ENCODE results near the gene MACF1. TPM values are rescaled to one million over a fixed set of nuclear protein-coding genes. Genes with fewer than 3 reads are reported as not detected.

The MACF1 gene
- total RNA-seq, 1 experiment from 2014 or later: 190 TPM

DNA sequence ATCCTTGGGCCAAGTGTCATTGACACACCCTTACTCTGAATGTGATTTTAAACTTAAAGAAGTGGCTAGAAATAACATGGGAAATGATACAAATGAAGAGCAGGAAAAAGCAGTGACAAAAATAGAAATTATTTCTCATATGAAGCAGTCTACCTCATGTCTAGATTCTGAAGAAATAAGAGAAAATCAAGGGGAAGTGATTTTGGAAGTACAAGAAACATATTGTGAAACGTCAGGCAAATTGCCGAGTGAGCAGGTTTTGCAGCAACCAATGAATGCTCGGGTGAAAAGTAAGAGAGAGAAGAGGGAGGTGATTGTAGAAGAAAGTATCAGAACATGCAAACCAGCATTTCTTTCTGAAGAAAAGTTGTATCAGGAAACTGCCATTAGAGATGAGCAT, 130.7 kb downstream of the MACF1 start:
- Histone ChIP-seq H4K8ac (replicated peaks; ENCODE audit: insufficient read length, low read depth, low read length) (no peak overlapping the region), H2BK120ac (ENCODE audit: low read depth, low read length, poor library complexity, severe bottlenecking) (no peak overlapping the region), H3K27me3 (ENCODE audit: insufficient read depth, low read length) (no peaks in the 10 kb centered on the region), H3K14ac (ENCODE audit: insufficient read depth, low read length) (no peak overlapping the region), H2BK20ac (ENCODE audit: low read depth, low read length, poor library complexity, severe bottlenecking) (no peak overlapping the region), H3K79me1 (ENCODE audit: insufficient read depth, low read depth, low read length, poor library complexity, severe bottlenecking) (no peaks in the 10 kb centered on the region), H3K4me1 (ENCODE audit: insufficient read depth, low read length) (no peaks in the 10 kb centered on the region), H4K91ac (ENCODE audit: insufficient read length, low read depth, low read length) (no peak overlapping the region), H3T11ph (ENCODE audit: low read length) (no peak overlapping the region), H2BK12ac (ENCODE audit: insufficient read length, low read depth, low read length) (no peak overlapping the region), H3K9ac (ENCODE audit: extremely low read depth, insufficient read length, low read length) (no peak overlapping the region), H3K79me2 (ENCODE audit: insufficient read depth, low read length) (no peaks in the 10 kb centered on the region), H2AK5ac (ENCODE audit: insufficient read length, low read length) (no peak overlapping the region), H3K18ac (ENCODE audit: insufficient read length, low read depth, low read length) (no peak overlapping the region), H3K9me3 (ENCODE audit: control insufficient read depth, low read depth, low read length) (no peaks in the 10 kb centered on the region), H3K23me2 (ENCODE audit: insufficient read length, low read depth, low read length, poor library complexity, severe bottlenecking) (no peaks in the 10 kb centered on the region), H3K23ac (ENCODE audit: insufficient read length, low read depth, low read length) (no peak overlapping the region), H3K4me2 (ENCODE audit: insufficient read depth, insufficient read length, low read length) (no peak overlapping the region), H3K4ac (ENCODE audit: low read depth, low read length) (no peak overlapping the region), H2BK5ac (ENCODE audit: insufficient read length, low read length) (no peak overlapping the region), H3K27ac (ENCODE audit: insufficient read length, low read depth, low read length) (no peak overlapping the region), H2AFZ (ENCODE audit: low read length) (no peak overlapping the region), H3K56ac (ENCODE audit: insufficient read length, low read depth, low read length) (no peak overlapping the region), H4K20me1 (ENCODE audit: control insufficient read depth, insufficient read depth, insufficient read length) (no peaks in the 10 kb centered on the region), H4K5ac (ENCODE audit: insufficient read length, low read depth, low read length) (no peak overlapping the region), H2BK15ac (ENCODE audit: low read depth, low read length) (no peak overlapping the region)
- H3K9me3 Mint-ChIP-seq: no peaks in the 10 kb centered on the region
- no peak overlapping the region for H3K4me3 Mint-ChIP-seq
- DNase-seq: no peak
- peaks cover 12 to 76% (median 63%) of the 10 kb centered on the region in 3 experiments; a peak in 6 of 7 replicates for H3K36me3 Mint-ChIP-seq (ENCODE audit: insufficient read depth in 1 of 3, low read depth in 3 of 3)
- H3K4me1 Mint-ChIP-seq: no peaks in the 10 kb centered on the region
- TF ChIP-seq, protein P1, sequence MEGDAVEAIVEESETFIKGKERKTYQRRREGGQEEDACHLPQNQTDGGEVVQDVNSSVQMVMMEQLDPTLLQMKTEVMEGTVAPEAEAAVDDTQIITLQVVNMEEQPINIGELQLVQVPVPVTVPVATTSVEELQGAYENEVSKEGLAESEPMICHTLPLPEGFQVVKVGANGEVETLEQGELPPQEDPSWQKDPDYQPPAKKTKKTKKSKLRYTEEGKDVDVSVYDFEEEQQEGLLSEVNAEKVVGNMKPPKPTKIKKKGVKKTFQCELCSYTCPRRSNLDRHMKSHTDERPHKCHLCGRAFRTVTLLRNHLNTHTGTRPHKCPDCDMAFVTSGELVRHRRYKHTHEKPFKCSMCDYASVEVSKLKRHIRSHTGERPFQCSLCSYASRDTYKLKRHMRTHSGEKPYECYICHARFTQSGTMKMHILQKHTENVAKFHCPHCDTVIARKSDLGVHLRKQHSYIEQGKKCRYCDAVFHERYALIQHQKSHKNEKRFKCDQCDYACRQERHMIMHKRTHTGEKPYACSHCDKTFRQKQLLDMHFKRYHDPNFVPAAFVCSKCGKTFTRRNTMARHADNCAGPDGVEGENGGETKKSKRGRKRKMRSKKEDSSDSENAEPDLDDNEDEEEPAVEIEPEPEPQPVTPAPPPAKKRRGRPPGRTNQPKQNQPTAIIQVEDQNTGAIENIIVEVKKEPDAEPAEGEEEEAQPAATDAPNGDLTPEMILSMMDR (conservative IDR thresholded peaks at IDR 0.05): no peak
- WGBS (ENCODE audit: extremely low coverage, insufficient read length, low lambda C conversion rate): no CpG with 5 or more reads among the region's 3 CpGs
- H3K27me3 Mint-ChIP-seq (ENCODE audit: low read depth): no peaks in the 10 kb centered on the region
- no peak overlapping the region for H3K27ac Mint-ChIP-seq
